HG02938 (cell line): ENCODE measurements around the gene OR8B4.
"Not testable (repeated sequence)": the region's sequence is repeated elsewhere in the genome, so short reads cannot be mapped to it uniquely, and the experiment has no call there.

Experiments used
- ATAC-seq: cut with Tn5 transposase; IDR thresholded peaks from one replicate; pipeline ENCODE4 v1.9.1; 2021; ENCODE audit warnings: mild to moderate bottlenecking, moderate library complexity; ENCODE audit not compliant: unreplicated experiment

The OR8B4 gene

GRCh38 chr11:124424384-124424921, at the start of gene OR8B4:
Gene OR8B4, minus strand, starts transcription at chr11:124424871. Its CDS starts 0 bp downstream, at chr11:124424871.
- ATAC-seq = no peak

GRCh38 chr11:124474079-124474478, 49.4 kb upstream of the OR8B4 start:
- no peak for ATAC-seq

GRCh38 chr11:124473476-124473875, 48.8 kb upstream of the OR8B4 start:
- ATAC-seq = no peak

- ATAC-seq = no peak
These were observed 46.0 kb upstream of the OR8B4 start for GRCh38 chr11:124470561-124471227.

- ATAC-seq = no peak
These were observed 42.8 kb upstream of the OR8B4 start for GRCh38 chr11:124467381-124467927.

GRCh38 chr11:124465368-124465767, 40.7 kb upstream of the OR8B4 start:
- ATAC-seq = no peak

- ATAC-seq = no peak
These were observed 39.3 kb upstream of the OR8B4 start for GRCh38 chr11:124463990-124464389.

- no peak for ATAC-seq
These were observed 38.7 kb upstream of the OR8B4 start for GRCh38 chr11:124463324-124463723.

GRCh38 chr11:124460459-124460858, 35.8 kb upstream of the OR8B4 start:
- no peak for ATAC-seq

- ATAC-seq = not testable (repeated sequence)
These were observed 34.7 kb upstream of the OR8B4 start for GRCh38 chr11:124459379-124459778.

- ATAC-seq = no peak
These were observed 29.9 kb upstream of the OR8B4 start for GRCh38 chr11:124454552-124454951.

GRCh38 chr11:124446916-124447315, 22.2 kb upstream of the OR8B4 start:
- no peak for ATAC-seq

- no peak for ATAC-seq
These were observed 21.0 kb upstream of the OR8B4 start, which contains the start of gene OR8B8 for GRCh38 chr11:124445646-124446150. Gene OR8B8, minus strand, starts transcription at chr11:124445696. Its CDS starts 4,611 bp downstream, at chr11:124441085.

GRCh38 chr11:124442847-124443246, 18.2 kb upstream of the OR8B4 start:
- ATAC-seq = no peak

GRCh38 chr11:124442442-124442841, 17.8 kb upstream of the OR8B4 start:
- no peak for ATAC-seq

- no peak for ATAC-seq
These were observed 16.8 kb upstream of the OR8B4 start for GRCh38 chr11:124441519-124441918.

- no peak for ATAC-seq
These were observed 16.4 kb upstream of the OR8B4 start for GRCh38 chr11:124441081-124441480.

- no peak for ATAC-seq
These were observed 15.9 kb upstream of the OR8B4 start for GRCh38 chr11:124440608-124441007.

GRCh38 chr11:124434699-124435098, 10.0 kb upstream of the OR8B4 start:
- no peak for ATAC-seq

GRCh38 chr11:124429599-124429998, 4.9 kb upstream of the OR8B4 start:
- no peak for ATAC-seq

- no peak for ATAC-seq
These were observed 3.6 kb downstream of the OR8B4 start for GRCh38 chr11:124421043-124421442.

- no peak for ATAC-seq
These were observed 9.2 kb downstream of the OR8B4 start for GRCh38 chr11:124415356-124415923.
